PC-3 (cell line): ENCODE measurements around the gene NUAK2. TPM values are rescaled to one million over a fixed set of nuclear protein-coding genes. Genes with fewer than 3 reads are reported as not detected.

Source experiments
- ATAC-seq: fragments of 200-7000 bp; cut with Tn5 transposase; 2 replicates; pipeline ENCODE4 v1.9.1; 2020; ENCODE audit warnings: mild to moderate bottlenecking, moderate library complexity
- BruUV-seq: library from RNA; stranded (reverse); fragments of 400-500 nt; replicated peaks from 2 replicates; lab custom pipeline; 2021; lab: Mats Ljungman, UMichigan
- CTCF ChIA-PET: fragments of 300-600 bp; sonication (Branson Sonifier 250); formaldehyde crosslinking; loops from one replicate; lab custom pipeline; 2022; ENCODE audit warnings: antibody characterized with exemption; lab: Charles Lee
- POLR2A ChIA-PET: fragments of 300-600 bp; sonication (Branson Sonifier 250); formaldehyde crosslinking; loops from one replicate; lab custom pipeline; 2022; ENCODE audit warnings: antibody characterized with exemption; ENCODE audit not compliant: unreplicated experiment; lab: Charles Lee
- DNase-seq: peaks from one replicate; pipeline ENCODE4 v3.0.0-alpha.2; 2015
- H2AFZ ChIP-seq: fragments of 300-600 bp; sonication (generic); 2 replicates; pipeline ENCODE4 v1.6.0; 2016; ENCODE audit warnings: antibody characterized with exemption, low read length
- H3F3A ChIP-seq: fragments of 300-600 bp; sonication (generic); one replicate; pipeline ENCODE4 v1.6.0; 2017; ENCODE audit warnings: antibody characterized with exemption, low read length, control low read depth, mild to moderate bottlenecking; ENCODE audit not compliant: unreplicated experiment
- H3K27ac ChIP-seq: fragments of 300-600 bp; sonication (generic); 2 replicates; pipeline ENCODE4 v1.5.1; 2016; ENCODE audit warnings: mild to moderate bottlenecking, low read length
- H3K27me3 ChIP-seq: fragments of 300-600 bp; sonication (generic); 2 replicates; pipeline ENCODE4 v1.6.1; 2016; ENCODE audit warnings: low read length, mixed read lengths
- H3K36me3 ChIP-seq: fragments of 300-600 bp; sonication (generic); 2 replicates; pipeline ENCODE4 v1.6.1; 2016; ENCODE audit warnings: low read depth, mixed run types, low read length, mixed read lengths
- H3K4me1 ChIP-seq: fragments of 300-600 bp; sonication (generic); 2 replicates; pipeline ENCODE4 v1.5.1; 2016; ENCODE audit warnings: low read length; ENCODE audit not compliant: insufficient read depth
- H3K4me2 ChIP-seq: fragments of 300-600 bp; sonication (generic); 2 replicates; pipeline ENCODE4 v1.6.0; 2016; ENCODE audit warnings: low read length
- H3K4me3 ChIP-seq: fragments of 300-600 bp; sonication (generic); 2 replicates; pipeline ENCODE4 v1.5.1; 2016; ENCODE audit warnings: mild to moderate bottlenecking, low read length, mixed read lengths
- H3K79me2 ChIP-seq: fragments of 300-600 bp; sonication (generic); 2 replicates; pipeline ENCODE4 v1.6.1; 2017; ENCODE audit warnings: low read length, mixed read lengths
- H3K9ac ChIP-seq: fragments of 300-600 bp; sonication (generic); 2 replicates; pipeline ENCODE4 v1.6.0; 2016; ENCODE audit warnings: mild to moderate bottlenecking, low read length
- H3K9me2 ChIP-seq: fragments of 300-600 bp; sonication (generic); replicated peaks from 2 replicates; pipeline ENCODE4 v1.6.1; 2016; ENCODE audit warnings: mixed run types, low read length, mixed read lengths
- H3K9me3 ChIP-seq: fragments of 300-600 bp; sonication (generic); 2 replicates; pipeline ENCODE4 v1.6.1; 2016; ENCODE audit warnings: low read length, mixed read lengths
- H4K20me1 ChIP-seq: fragments of 300-600 bp; sonication (generic); 2 replicates; pipeline ENCODE4 v1.6.1; 2016; ENCODE audit warnings: low read length, mixed read lengths
- CTCF ChIP-seq: fragments of 300-600 bp; sonication (generic); conservative IDR thresholded peaks from 2 replicates; pipeline ENCODE4 v1.5.1; 2017; ENCODE audit warnings: antibody characterized with exemption, low read depth, mild to moderate bottlenecking, low read length
- EZH2 ChIP-seq: fragments of 300-600 bp; sonication (generic); IDR thresholded peaks from one replicate; pipeline ENCODE4 v1.6.1; 2017; ENCODE audit warnings: antibody characterized with exemption, mild to moderate bottlenecking, low read length; ENCODE audit not compliant: unreplicated experiment
- EZH2phosphoT487 ChIP-seq: fragments of 300-600 bp; sonication (generic); IDR thresholded peaks from 2 replicates; pipeline ENCODE4 v1.6.1; 2018; ENCODE audit warnings: mild to moderate bottlenecking, antibody characterized with exemption, low read length, borderline replicate concordance
- intact Hi-C: fragments of 100-400 bp; cut with micrococcal nuclease; formaldehyde crosslinking; loops from 2 replicates; pipeline ENCODE4 v1.9.0; 2023
- total RNA-seq: library from RNA; depleted of rRNA; stranded (reverse); fragments of >200 nt; gene quantifications from 2 replicates; pipeline ENCODE4 v1.2.3, GENCODE V29; 2014

The NUAK2 gene
- total RNA-seq, 1 experiment from 2014 or later, result 3.8 TPM

GRCh38 chr1:205312866-205313562 lies 8.5 kb downstream of the NUAK2 start:
- no peak for TF ChIP-seq EZH2
- no peak for TF ChIP-seq CTCF
- TF ChIP-seq EZH2phosphoT487, result no peak
- Histone ChIP-seq H4K20me1 (no peaks in the 10 kb centered on the region), H3K9ac (no peak overlapping the region), H2AFZ (no peak overlapping the region), H3K9me3 (no peaks in the 10 kb centered on the region), H3K9me2 (no peaks in the 10 kb centered on the region), H3K27ac (no peak overlapping the region), H3K36me3 (no peaks in the 10 kb centered on the region; the same call in 1 of the 2 replicates), H3K79me2 (peaks cover 31% of the 10 kb centered on the region), H3F3A (no peaks in the 10 kb centered on the region), H3K4me1 (peaks cover 13% of the 10 kb centered on the region), H3K27me3 (no peaks in the 10 kb centered on the region), H3K4me3 (no peak overlapping the region), H3K4me2 (no peak overlapping the region)
- ChIA-PET CTCF (no interaction called here), POLR2A (no interaction called here)
- no TSS peak for BruUV-seq
- intact Hi-C loops, result no loop called here
- no peak for DNase-seq
- no peak for ATAC-seq

GRCh38 chr1:205310976-205311704 lies 10.4 kb downstream of the NUAK2 start:
- CTCF ChIA-PET, result no interaction called here
- no peak for TF ChIP-seq EZH2
- TF ChIP-seq CTCF, result no peak
- no peak for TF ChIP-seq EZH2phosphoT487
- no TSS peak for BruUV-seq

GRCh38 chr1:205309741-205310140 lies 11.8 kb downstream of the NUAK2 start:
- no peak overlapping the region for H3K4me3 ChIP-seq
- H3K4me1 ChIP-seq, result no peaks in the 10 kb centered on the region
- no peak overlapping the region for H2AFZ ChIP-seq
- no peaks in the 10 kb centered on the region for H3K27me3 ChIP-seq
- intact Hi-C loops, result no loop called here
- CTCF ChIA-PET, result no interaction called here
- H3K9me3 ChIP-seq, result no peaks in the 10 kb centered on the region
- no peaks in the 10 kb centered on the region for H4K20me1 ChIP-seq
- no peak for ATAC-seq
- POLR2A ChIA-PET, result interaction anchor here (0.5 kb wide), 1 partner anchor 43 kb away, joined by 11 read pairs; no protein-coding TSS in a partner anchor
- no peak for DNase-seq
- no peak overlapping the region for H3K9ac ChIP-seq
- H3K4me2 ChIP-seq, result no peak overlapping the region
- no peaks in the 10 kb centered on the region for H3F3A ChIP-seq
- no peak overlapping the region for H3K27ac ChIP-seq
- H3K36me3 ChIP-seq, result no peaks in the 10 kb centered on the region; the same call in none of the 2 replicates
- BruUV-seq, result no TSS peak
- TF ChIP-seq CTCF (no peak), EZH2phosphoT487 (no peak), EZH2 (no peak)
- H3K79me2 ChIP-seq, result peaks cover 2% of the 10 kb centered on the region; the same call in 1 of the 2 replicates
- no peaks in the 10 kb centered on the region for H3K9me2 ChIP-seq

More at GRCh38 chr1:205310976-205311704, 10.4 kb downstream of the NUAK2 start:
- Histone ChIP-seq H3K9me2 (no peaks in the 10 kb centered on the region), H3K4me1 (no peaks in the 10 kb centered on the region), H3F3A (no peaks in the 10 kb centered on the region), H3K4me2 (no peak overlapping the region), H3K36me3 (no peaks in the 10 kb centered on the region; the same call in 1 of the 2 replicates), H3K27me3 (no peaks in the 10 kb centered on the region), H3K9me3 (no peaks in the 10 kb centered on the region), H3K9ac (no peak overlapping the region), H3K27ac (no peak overlapping the region), H4K20me1 (no peaks in the 10 kb centered on the region), H3K79me2 (peaks cover 14% of the 10 kb centered on the region; the same call in 1 of the 2 replicates), H3K4me3 (no peak overlapping the region), H2AFZ (no peak overlapping the region)
- intact Hi-C loops, result no loop called here
- DNase-seq (no peak), ATAC-seq (no peak)
- POLR2A ChIA-PET, result no interaction called here
